KOPT-K1 (cell line): ENCODE measurements around the gene DISC1.
"Not testable (repeated sequence)": the region's sequence is repeated elsewhere in the genome, so short reads cannot be mapped to it uniquely, and the experiment has no call there.

Experiments
- H3K27ac ChIP-seq: fragments of 200-600 bp; sonication (generic); 2 replicates; pipeline ENCODE4 v1.5.1; 2016; ENCODE audit warnings: antibody characterized with exemption, mild to moderate bottlenecking, low read depth, low read length; ENCODE audit not compliant: poor library complexity, severe bottlenecking
- H3K36me3 ChIP-seq: fragments of 200-600 bp; sonication (generic); 2 replicates; pipeline ENCODE4 v1.5.1; 2017; ENCODE audit warnings: antibody characterized with exemption, mild to moderate bottlenecking, low read length, moderate library complexity; ENCODE audit not compliant: insufficient read depth
- H3K9me3 ChIP-seq: fragments of 200-600 bp; sonication (generic); 2 replicates; pipeline ENCODE4 v1.5.1; 2017; ENCODE audit warnings: antibody characterized with exemption, low read length, mild to moderate bottlenecking; ENCODE audit not compliant: insufficient read depth, poor library complexity, severe bottlenecking

The DISC1 gene

GRCh38 chr1:231940701-231941100, 314.1 kb downstream of the DISC1 start:
- H3K9me3 ChIP-seq = no peaks in the 10 kb centered on the region
- no peak overlapping the region for H3K27ac ChIP-seq
- no peaks in the 10 kb centered on the region for H3K36me3 ChIP-seq

- no peaks in the 10 kb centered on the region for H3K36me3 ChIP-seq
- no peaks in the 10 kb centered on the region for H3K9me3 ChIP-seq
- H3K27ac ChIP-seq = no peak overlapping the region
Observed at GRCh38 chr1:231943084-231943483, 316.5 kb downstream of the DISC1 start.

GRCh38 chr1:231948102-231948501, 321.5 kb downstream of the DISC1 start:
- not testable (repeated sequence) for H3K9me3 ChIP-seq, H3K27ac ChIP-seq, H3K36me3 ChIP-seq

GRCh38 chr1:231949277-231950091, 322.9 kb downstream of the DISC1 start:
- Histone ChIP-seq H3K27ac (no peak overlapping the region), H3K36me3 (no peaks in the 10 kb centered on the region), H3K9me3 (no peaks in the 10 kb centered on the region)

- Histone ChIP-seq H3K9me3 (no peaks in the 10 kb centered on the region), H3K27ac (no peak overlapping the region), H3K36me3 (no peaks in the 10 kb centered on the region)
Observed at GRCh38 chr1:231950331-231951128, 323.9 kb downstream of the DISC1 start.

GRCh38 chr1:231951374-231951773, 324.8 kb downstream of the DISC1 start:
- H3K27ac ChIP-seq = no peak overlapping the region

GRCh38 chr1:231952154-231952553, 325.6 kb downstream of the DISC1 start:
- no peak overlapping the region for H3K27ac ChIP-seq
- H3K36me3 ChIP-seq = no peaks in the 10 kb centered on the region
- no peaks in the 10 kb centered on the region for H3K9me3 ChIP-seq

More at GRCh38 chr1:231951374-231951773, 324.8 kb downstream of the DISC1 start:
- no peaks in the 10 kb centered on the region for H3K36me3 ChIP-seq
- no peaks in the 10 kb centered on the region for H3K9me3 ChIP-seq

GRCh38 chr1:231953660-231954059, 327.1 kb downstream of the DISC1 start:
- H3K27ac ChIP-seq = no peak overlapping the region
- no peaks in the 10 kb centered on the region for H3K9me3 ChIP-seq
- no peaks in the 10 kb centered on the region for H3K36me3 ChIP-seq

- H3K36me3 ChIP-seq = no peaks in the 10 kb centered on the region
- H3K9me3 ChIP-seq = no peaks in the 10 kb centered on the region
- H3K27ac ChIP-seq = no peak overlapping the region
Observed at GRCh38 chr1:231954751-231955150, 328.2 kb downstream of the DISC1 start.

- Histone ChIP-seq H3K27ac (no peak overlapping the region), H3K9me3 (no peaks in the 10 kb centered on the region), H3K36me3 (no peaks in the 10 kb centered on the region)
Observed at GRCh38 chr1:231957359-231957758, 330.8 kb downstream of the DISC1 start.

- no peak overlapping the region for H3K27ac ChIP-seq
- no peaks in the 10 kb centered on the region for H3K9me3 ChIP-seq
- H3K36me3 ChIP-seq = no peaks in the 10 kb centered on the region
Observed at GRCh38 chr1:231958448-231958847, 331.9 kb downstream of the DISC1 start.

GRCh38 chr1:231959225-231959884, 332.8 kb downstream of the DISC1 start:
- Histone ChIP-seq H3K27ac (no peak overlapping the region), H3K9me3 (no peaks in the 10 kb centered on the region), H3K36me3 (no peaks in the 10 kb centered on the region)

GRCh38 chr1:231961801-231962200, 335.2 kb downstream of the DISC1 start:
- not testable (repeated sequence) for H3K36me3 ChIP-seq, H3K9me3 ChIP-seq, H3K27ac ChIP-seq

- H3K36me3 ChIP-seq = no peaks in the 10 kb centered on the region
- no peak overlapping the region for H3K27ac ChIP-seq
- no peaks in the 10 kb centered on the region for H3K9me3 ChIP-seq
Observed at GRCh38 chr1:231962636-231963035, 336.0 kb downstream of the DISC1 start.

GRCh38 chr1:231964241-231964640, 337.7 kb downstream of the DISC1 start:
- H3K36me3 ChIP-seq = no peaks in the 10 kb centered on the region
- H3K9me3 ChIP-seq = no peaks in the 10 kb centered on the region
- H3K27ac ChIP-seq = no peak overlapping the region
